Calu3 (cell line): ENCODE measurements around the gene OSBP2. TPM values are rescaled to one million over a fixed set of nuclear protein-coding genes. Genes with fewer than 3 reads are reported as not detected.

ENCODE experiments used
- BruUV-seq: library from RNA; stranded (reverse); fragments of 400-500 nt; replicated peaks from 2 replicates; lab custom pipeline; 2021; lab: Mats Ljungman, UMichigan
- CTCF ChIA-PET: fragments of 300-600 bp; sonication (Branson Sonifier 250); formaldehyde crosslinking; loops from one replicate; lab custom pipeline; 2022; ENCODE audit warnings: antibody characterized with exemption; lab: Charles Lee
- DNase-seq: peaks from one replicate; pipeline ENCODE4 v3.0.0; 2022
- H3K27ac Mint-ChIP-seq: one replicate; pipeline ENCODE4 v1.8.0; 2022; ENCODE audit warnings: mixed read lengths; ENCODE audit not compliant: unreplicated experiment
- H3K27me3 Mint-ChIP-seq: one replicate; pipeline ENCODE4 v1.8.0; 2022; ENCODE audit warnings: mixed read lengths; ENCODE audit not compliant: unreplicated experiment
- H3K36me3 Mint-ChIP-seq: one replicate; pipeline ENCODE4 v1.8.0; 2022; ENCODE audit warnings: mild to moderate bottlenecking, moderate library complexity, mixed read lengths; ENCODE audit not compliant: insufficient read depth, unreplicated experiment
- H3K4me1 Mint-ChIP-seq: one replicate; pipeline ENCODE4 v1.8.0; 2022; ENCODE audit warnings: mild to moderate bottlenecking, low read depth, mixed read lengths; ENCODE audit not compliant: unreplicated experiment
- H3K4me3 Mint-ChIP-seq: one replicate; pipeline ENCODE4 v1.8.0; 2022; ENCODE audit warnings: mild to moderate bottlenecking, low read depth, moderate library complexity, mixed read lengths; ENCODE audit not compliant: unreplicated experiment
- H3K9me3 Mint-ChIP-seq: one replicate; pipeline ENCODE4 v1.8.0; 2022; ENCODE audit warnings: low read depth, mixed read lengths; ENCODE audit not compliant: unreplicated experiment
- CTCF ChIP-seq: fragments of 200-600 bp; IDR thresholded peaks from one replicate; pipeline ENCODE4 v1.8.0; 2022; ENCODE audit warnings: antibody characterized with exemption; ENCODE audit not compliant: unreplicated experiment
- intact Hi-C: fragments of 100-400 bp; cut with micrococcal nuclease; formaldehyde crosslinking; loops from one replicate; pipeline ENCODE4 v1.10.0; 2022; ENCODE audit not compliant: unreplicated experiment
- total RNA-seq: library from RNA; stranded (reverse); gene quantifications from 2 replicates; pipeline ENCODE4 v1.2.3, GENCODE V29; 2022

OSBP2 gene
- total RNA-seq, 1 experiment from 2014 or later = 5.2 TPM

- no peaks in the 10 kb centered on the region for H3K27me3 Mint-ChIP-seq
- BruUV-seq = no TSS peak
- H3K36me3 Mint-ChIP-seq = peaks cover 56% of the 10 kb centered on the region
- no peak for DNase-seq
- H3K4me3 Mint-ChIP-seq = no peak overlapping the region
- intact Hi-C loops = loop anchor here (2.0 kb wide), 1 partner anchor 202 kb away; no protein-coding TSS in a partner anchor
- no peak for TF ChIP-seq CTCF
- CTCF ChIA-PET = interaction anchor here (0.7 to 1.5 kb wide), 3 partner anchors 9 to 139 kb away, joined by 3 to 5 read pairs (median 3); partner anchors contain the start of gene SMTN
- no peaks in the 10 kb centered on the region for H3K4me1 Mint-ChIP-seq
- no peaks in the 10 kb centered on the region for H3K9me3 Mint-ChIP-seq
- H3K27ac Mint-ChIP-seq = no peak overlapping the region
Observed at GRCh38 chr22:30946354-30946753, 251.7 kb downstream of the OSBP2 start.

- no peaks in the 10 kb centered on the region for H3K27me3 Mint-ChIP-seq
- BruUV-seq = no TSS peak
- no peak for DNase-seq
- H3K9me3 Mint-ChIP-seq = no peaks in the 10 kb centered on the region
- CTCF ChIA-PET = interaction anchor here (1.2 to 1.5 kb wide), 2 partner anchors 134 to 138 kb away, joined by 3 to 5 read pairs; partner anchors contain the start of gene SMTN
- H3K4me1 Mint-ChIP-seq = no peaks in the 10 kb centered on the region
- no peak overlapping the region for H3K27ac Mint-ChIP-seq
- no peak for TF ChIP-seq CTCF
- no peak overlapping the region for H3K4me3 Mint-ChIP-seq
- intact Hi-C loops = loop anchor here (2.0 kb wide), 1 partner anchor 202 kb away; no protein-coding TSS in a partner anchor
- H3K36me3 Mint-ChIP-seq = peaks cover 48% of the 10 kb centered on the region
Observed at GRCh38 chr22:30947173-30947815, 252.6 kb downstream of the OSBP2 start.

GRCh38 chr22:30947816-30948454, 253.3 kb downstream of the OSBP2 start:
- DNase-seq = no peak
- Mint-ChIP-seq H3K9me3 (no peaks in the 10 kb centered on the region), H3K36me3 (peaks cover 43% of the 10 kb centered on the region), H3K27ac (no peak overlapping the region), H3K4me3 (no peak overlapping the region), H3K27me3 (no peaks in the 10 kb centered on the region), H3K4me1 (no peaks in the 10 kb centered on the region)
- BruUV-seq = no TSS peak
- CTCF ChIA-PET = interaction anchor here (1.2 to 1.5 kb wide), 2 partner anchors 133 to 137 kb away, joined by 3 to 5 read pairs; partner anchors contain the start of gene SMTN
- intact Hi-C loops = loop anchor here (1.0 to 2.0 kb wide), 2 partner anchors 133 to 201 kb away; partner anchors contain the start of gene SMTN
- no peak for TF ChIP-seq CTCF

- H3K36me3 Mint-ChIP-seq = peaks cover 35% of the 10 kb centered on the region
- no peak for DNase-seq
- TF ChIP-seq CTCF = no peak
- CTCF ChIA-PET = interaction anchor here (1.0 kb wide), 1 partner anchor 59 kb away, joined by 3 read pairs; no protein-coding TSS in a partner anchor
- BruUV-seq = no TSS peak
- no peaks in the 10 kb centered on the region for H3K4me1 Mint-ChIP-seq
- no peaks in the 10 kb centered on the region for H3K27me3 Mint-ChIP-seq
- no peaks in the 10 kb centered on the region for H3K9me3 Mint-ChIP-seq
- H3K27ac Mint-ChIP-seq = no peak overlapping the region
- no peak overlapping the region for H3K4me3 Mint-ChIP-seq
- intact Hi-C loops = loop anchor here (1.0 kb wide), 1 partner anchor 132 kb away; the partner anchor contains the start of gene SMTN
Observed at GRCh38 chr22:30948930-30949342, 254.3 kb downstream of the OSBP2 start.
